ENCODE data around the gene VKORC1.
"Not testable (repeated sequence)": the region's sequence is repeated elsewhere in the genome, so short reads cannot be mapped to it uniquely, and the experiment has no call there.

VKORC1 gene

GRCh38 chr16:31107465-31107867 is 12.9 kb upstream of the VKORC1 start:
- no peak for DNase-seq (ENCODE audit: low read depth)

GRCh38 chr16:31106509-31107464 is 12.2 kb upstream of the VKORC1 start:
- DNase-seq (ENCODE audit: low read depth): no peak

DNA sequence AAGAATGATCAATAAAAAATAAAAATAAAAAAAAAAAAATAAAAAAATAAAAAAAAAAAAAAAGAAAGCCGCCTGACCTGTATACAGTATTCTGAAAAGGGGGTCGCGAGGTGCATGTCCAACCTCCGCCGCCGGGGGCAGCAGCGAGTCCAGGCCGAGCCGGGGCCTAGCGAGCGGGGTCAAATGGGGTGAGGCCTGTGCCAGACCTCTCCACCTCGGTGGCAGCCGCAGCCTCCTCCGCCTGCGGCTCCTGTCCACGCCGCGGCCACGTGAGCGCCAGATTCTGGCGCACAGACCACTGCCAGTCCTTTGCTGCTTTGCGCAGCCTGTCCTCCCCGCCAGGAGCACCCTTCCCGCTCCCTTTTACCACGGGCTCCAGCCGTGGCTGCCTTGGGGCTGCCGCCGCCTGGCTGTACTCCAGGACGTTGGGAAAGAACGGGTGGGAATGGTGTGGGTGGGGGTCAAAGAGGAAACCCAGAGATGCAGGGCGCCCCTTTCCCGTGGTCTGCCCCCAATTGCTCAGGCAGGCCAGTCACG is 11.1 kb upstream of the VKORC1 start:
- DNase-seq (ENCODE audit: low read depth): peak; percentile 73

GRCh38 chr16:31100876-31101641 is 6.5 kb upstream of the VKORC1 start:
- not testable (repeated sequence) for DNase-seq (ENCODE audit: low read depth)

DNA sequence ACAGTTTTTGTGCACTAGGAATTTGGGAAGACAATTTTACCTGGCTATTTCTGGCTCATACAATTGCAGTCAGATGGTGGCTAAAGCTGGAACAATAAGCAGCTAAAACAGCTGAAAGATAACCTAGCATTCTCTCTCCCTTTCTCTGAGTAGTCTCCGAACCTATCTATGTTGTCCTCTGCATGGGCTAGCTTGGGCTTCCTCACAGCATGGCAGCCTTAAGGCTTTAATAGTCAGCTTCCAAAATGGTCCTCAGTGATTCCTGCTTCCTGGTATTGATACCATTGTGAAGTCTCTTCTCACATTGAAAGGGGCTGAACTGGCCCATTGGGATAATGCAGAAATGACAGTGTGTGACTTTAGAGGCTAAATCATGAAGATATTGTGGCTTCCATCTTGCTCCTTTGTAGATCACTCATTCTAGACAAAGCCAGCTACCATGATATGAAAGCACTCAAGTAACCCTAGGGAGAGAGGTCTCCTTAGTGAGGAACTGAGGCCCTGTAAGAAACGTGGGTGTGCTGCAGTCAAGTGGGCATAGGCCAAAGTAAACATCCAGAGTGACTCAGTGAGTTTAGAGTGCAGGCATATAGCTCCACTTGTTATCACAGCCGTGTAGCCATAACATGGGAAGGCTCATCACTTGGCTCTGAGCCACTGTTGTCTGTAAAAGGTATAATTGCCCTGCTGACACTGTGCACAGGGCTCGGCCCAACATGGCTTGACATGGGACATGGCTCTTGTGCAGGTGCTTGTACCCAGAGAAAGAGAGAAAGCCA is 5.5 kb upstream of the VKORC1 start:
- peak; percentile 80 for DNase-seq (ENCODE audit: low read depth)

DNA sequence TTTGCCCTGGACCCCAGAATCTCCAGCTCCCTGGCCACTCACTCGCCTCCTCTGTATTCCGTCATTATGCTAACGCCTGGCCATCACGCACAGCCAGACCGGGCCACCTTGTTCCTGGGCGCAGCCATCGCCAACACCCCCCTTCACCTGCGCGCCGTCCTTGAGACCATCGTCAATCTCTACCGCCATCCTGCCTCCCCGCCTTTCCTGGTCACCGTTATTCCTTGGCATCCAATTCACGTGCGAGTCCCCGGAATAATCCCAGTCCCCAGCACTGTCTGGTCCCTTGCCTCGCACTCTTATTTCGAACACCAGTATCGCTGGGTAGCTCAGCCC is 541 bp downstream of the VKORC1 start:
- DNase-seq (ENCODE audit: low read depth): no peak

DNA sequence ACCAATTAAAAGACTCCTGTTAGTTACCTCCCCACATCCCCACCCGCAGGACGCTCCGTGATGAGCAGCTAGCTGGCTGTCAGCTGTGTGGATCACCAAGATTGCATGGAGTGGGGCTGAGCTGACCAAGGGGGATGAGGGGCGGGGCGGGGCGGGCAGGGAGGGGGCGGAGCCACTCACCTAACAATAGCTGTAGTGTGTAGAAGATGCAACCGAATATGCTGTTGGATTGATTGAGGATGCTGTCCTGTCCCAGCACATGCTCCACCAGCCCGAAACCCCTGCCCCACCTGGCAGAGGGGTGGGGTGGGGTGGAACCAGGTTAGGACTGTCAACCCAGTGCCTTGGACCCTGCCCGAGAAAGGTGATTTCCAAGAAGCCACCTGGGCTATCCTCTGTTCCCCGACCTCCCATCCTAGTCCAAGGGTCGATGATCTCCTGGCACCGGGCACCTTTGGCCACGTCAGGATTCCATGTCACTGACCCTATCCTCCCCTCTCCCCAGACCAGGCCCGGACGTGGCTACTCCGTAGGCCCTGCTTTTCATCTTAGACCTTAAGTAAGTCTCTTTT is 1.4 kb downstream of the VKORC1 start:
- peak; percentile 59 for DNase-seq (ENCODE audit: low read depth)

DNA sequence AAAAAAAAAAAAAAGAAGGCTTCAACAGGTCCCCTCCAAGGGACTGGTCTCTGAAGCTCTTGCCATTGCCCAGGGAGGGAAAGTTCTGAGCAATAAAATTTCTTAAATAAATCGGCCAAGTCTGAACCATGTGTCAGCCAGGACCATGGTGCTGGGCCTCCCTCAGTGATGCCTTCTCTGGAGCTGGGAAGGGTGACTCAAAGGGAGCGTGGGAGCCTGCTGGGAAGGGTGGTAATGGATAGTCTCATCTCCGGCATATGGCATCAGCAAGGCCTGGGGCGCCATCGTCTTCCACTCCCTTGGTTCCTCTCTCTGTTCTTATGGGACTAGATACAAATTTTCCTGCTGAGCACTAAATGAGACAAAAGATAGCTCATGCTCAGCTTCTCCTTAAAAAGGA is 2.3 kb downstream of the VKORC1 start:
- DNase-seq (ENCODE audit: low read depth): peak; percentile 73

- DNase-seq (ENCODE audit: low read depth): peak; percentile 67
These were observed 4.1 kb downstream of the VKORC1 start for GRCh38 chr16:31090540-31090939.

- no peak for DNase-seq (ENCODE audit: low read depth)
These were observed 5.4 kb downstream of the VKORC1 start for GRCh38 chr16:31089199-31089598.

DNA sequence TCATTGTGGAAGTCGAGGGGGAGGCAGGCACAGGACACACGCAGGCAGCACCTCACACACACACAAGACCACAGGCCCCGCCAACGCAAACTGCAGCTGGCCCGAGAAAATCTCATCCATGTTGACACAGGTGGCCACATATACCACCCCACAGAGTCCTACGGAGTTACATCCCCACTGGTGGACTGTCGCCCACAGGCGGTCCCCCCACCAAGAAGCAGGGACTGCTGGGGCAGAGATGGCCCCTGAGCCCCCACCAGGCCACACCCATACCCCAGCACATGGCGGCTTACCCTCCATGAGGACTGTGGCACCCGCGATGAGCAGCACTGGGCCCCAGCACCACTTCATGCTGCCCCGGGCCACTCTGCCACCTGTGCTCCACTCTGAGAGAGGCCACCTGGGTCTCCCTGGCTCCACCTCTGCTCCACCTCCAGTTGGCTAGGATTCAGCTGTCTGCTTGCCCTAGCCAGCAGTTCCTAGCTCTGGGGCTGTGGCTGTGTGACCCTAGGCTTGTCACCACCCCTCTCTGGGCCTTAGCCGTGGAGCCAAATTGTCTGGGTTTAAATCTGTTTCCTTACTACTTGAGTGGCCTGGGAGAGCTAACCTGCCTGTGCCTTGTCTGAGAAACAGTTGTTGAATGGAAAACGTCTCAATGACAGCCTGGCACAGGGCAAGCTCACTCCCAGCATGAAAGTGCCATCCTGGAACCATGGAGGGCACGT is 6.0 kb downstream of the VKORC1 start, which contains the start of gene PRSS53:
PRSS53 (minus strand) TSS at position 485 of the 725 bp plus-strand sequence; CDS start at position 351, 134 bp downstream.
- DNase-seq (ENCODE audit: low read depth): no peak

DNA sequence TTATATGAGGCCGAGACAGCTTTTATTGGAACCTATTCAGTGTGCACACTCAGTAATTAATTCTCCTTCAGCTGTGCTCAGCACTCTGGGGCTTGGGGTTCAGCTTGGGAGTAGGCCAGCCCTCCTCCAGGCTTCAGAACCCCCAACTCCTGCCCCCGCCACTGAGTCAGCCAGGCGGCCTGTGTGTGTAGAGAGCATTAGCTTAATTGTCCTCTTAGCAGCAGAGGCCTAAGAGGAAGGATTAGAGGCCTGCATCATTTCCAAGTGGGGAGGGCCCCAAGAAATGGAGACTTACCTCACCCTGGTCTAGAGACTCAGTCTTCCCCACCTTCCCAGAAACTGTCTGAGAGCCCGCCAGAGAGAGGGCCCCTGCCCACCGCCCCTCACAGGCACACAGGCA is 6.6 kb downstream of the VKORC1 start:
- DNase-seq (ENCODE audit: low read depth): no peak

- no peak for DNase-seq (ENCODE audit: low read depth)
These were observed 7.1 kb downstream of the VKORC1 start for GRCh38 chr16:31087481-31087880.

GRCh38 chr16:31086629-31086906 is 8.0 kb downstream of the VKORC1 start:
- no peak for DNase-seq (ENCODE audit: low read depth)

- DNase-seq (ENCODE audit: low read depth): no peak
These were observed 8.5 kb downstream of the VKORC1 start for GRCh38 chr16:31085873-31086628.

- no peak for DNase-seq (ENCODE audit: low read depth)
These were observed 9.2 kb downstream of the VKORC1 start for GRCh38 chr16:31085411-31085810.

- no peak for DNase-seq (ENCODE audit: low read depth)
These were observed 9.9 kb downstream of the VKORC1 start for GRCh38 chr16:31084584-31085302.

GRCh38 chr16:31083981-31084380 is 10.6 kb downstream of the VKORC1 start:
- no peak for DNase-seq (ENCODE audit: low read depth)

GRCh38 chr16:31083556-31083955 is 11.0 kb downstream of the VKORC1 start:
- DNase-seq (ENCODE audit: low read depth): no peak

DNA sequence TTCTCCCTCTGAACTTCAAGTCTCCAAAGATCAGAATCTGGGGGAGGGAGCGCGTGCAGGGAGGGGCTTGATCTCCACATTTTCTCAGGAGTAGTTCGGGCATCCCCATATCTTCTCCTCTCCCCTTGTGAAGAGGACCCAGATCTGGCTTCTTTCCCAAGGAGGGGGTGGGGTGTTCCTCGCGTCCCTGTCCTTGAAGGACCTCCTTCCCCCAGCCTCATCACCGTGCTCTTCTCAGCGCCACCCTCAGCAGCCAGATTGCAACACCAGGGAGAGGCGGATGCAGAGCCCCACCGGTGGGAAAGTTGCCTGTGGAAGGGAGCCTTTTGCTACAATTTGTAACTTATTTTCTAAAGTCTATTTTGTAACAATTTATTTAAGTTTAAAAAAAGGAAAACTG is 11.5 kb downstream of the VKORC1 start:
- no peak for DNase-seq (ENCODE audit: low read depth)

Data from EH (cell line).